Renal cortex interstitium (tissue), 11 donors: ENCODE measurements around the gene ENDOU. TPM values are rescaled to one million over a fixed set of nuclear protein-coding genes. Genes with fewer than 3 reads are reported as not detected.

Experiments used
- DNase-seq, 11 donors: peaks; one replicate each; pipeline ENCODE4 v3.0.0-alpha.2; 2013; ENCODE audit warnings: low read depth in 9 of 11, low spot score in 4 of 11; ENCODE audit errors: extremely low read depth in 1 of 11
- polyA plus RNA-seq, 3 donors: library from polyadenylated mRNA; unstranded; fragments of 120-200 nt; gene quantifications; one replicate each; pipeline ENCODE4 v1.2.1, GENCODE V29; 2013; ENCODE audit not compliant: insufficient read length in 3 of 3

ENDOU gene
- polyA plus RNA-seq, 3 donors = 0.32 to 0.47 (median 0.34) TPM

DNA sequence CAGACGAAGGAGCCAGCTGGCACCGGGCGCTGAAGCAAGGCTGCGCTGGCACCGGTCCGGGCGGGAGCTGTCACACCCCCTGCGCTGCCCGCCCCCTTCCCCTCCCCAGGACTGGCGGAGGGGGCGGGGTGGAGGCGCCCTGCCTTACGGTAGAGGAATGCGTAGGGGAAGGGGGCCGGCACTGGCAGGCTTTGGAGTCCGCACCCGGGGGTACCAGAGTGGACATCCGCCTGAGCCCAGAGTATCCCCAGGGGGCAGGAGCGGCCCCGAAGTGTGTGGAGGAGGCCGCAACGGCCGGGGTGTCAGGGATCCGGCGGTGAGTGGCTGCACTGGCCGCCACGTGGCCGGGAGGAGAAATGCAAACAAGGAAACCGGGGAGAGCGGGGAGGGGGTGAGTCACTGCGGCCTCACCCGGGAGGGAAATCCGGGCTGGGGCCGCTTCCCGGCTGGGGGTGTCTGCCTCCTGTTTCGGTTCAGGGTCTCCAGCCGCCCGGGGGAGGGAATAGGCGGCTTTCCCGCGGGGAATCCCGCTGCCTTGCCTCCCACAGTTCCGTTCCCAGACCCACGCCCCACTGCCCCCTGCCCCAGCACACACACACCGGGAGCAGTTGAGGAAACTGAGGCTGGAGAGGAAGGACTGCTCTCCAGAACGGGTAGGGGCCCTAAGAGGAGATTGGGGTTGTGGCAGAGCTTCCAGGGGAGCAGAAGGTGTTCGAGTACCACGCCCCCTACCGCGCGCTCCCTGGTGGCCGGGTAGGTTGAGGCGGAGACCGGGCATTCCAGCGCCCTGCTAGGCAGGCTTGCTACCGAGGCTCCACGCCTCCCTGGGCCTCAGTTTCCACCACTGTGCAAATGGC is 33.8 kb upstream of the ENDOU start, which contains the start of gene RAPGEF3:
RAPGEF3 (minus strand) TSS at position 47 of the 857 bp plus-strand sequence. CDS start 324 bp downstream, outside the sequence.
- peak in 3 of 11 donors; percentile 68 to 74 (median 73) for DNase-seq

DNA sequence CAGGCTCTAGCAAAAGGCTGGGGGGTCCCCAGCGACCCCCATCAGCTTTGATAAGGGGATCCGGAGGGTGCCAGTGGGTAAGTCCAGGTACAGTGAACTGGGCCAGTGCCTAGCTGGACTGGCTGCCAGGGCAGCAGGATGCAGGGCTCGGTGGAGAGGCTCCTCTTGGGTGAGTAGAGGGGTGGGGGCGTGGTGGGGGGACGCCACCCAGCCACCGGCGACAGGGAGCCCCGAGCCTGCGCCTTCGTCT is 33.2 kb upstream of the ENDOU start:
- no peak for DNase-seq

DNA sequence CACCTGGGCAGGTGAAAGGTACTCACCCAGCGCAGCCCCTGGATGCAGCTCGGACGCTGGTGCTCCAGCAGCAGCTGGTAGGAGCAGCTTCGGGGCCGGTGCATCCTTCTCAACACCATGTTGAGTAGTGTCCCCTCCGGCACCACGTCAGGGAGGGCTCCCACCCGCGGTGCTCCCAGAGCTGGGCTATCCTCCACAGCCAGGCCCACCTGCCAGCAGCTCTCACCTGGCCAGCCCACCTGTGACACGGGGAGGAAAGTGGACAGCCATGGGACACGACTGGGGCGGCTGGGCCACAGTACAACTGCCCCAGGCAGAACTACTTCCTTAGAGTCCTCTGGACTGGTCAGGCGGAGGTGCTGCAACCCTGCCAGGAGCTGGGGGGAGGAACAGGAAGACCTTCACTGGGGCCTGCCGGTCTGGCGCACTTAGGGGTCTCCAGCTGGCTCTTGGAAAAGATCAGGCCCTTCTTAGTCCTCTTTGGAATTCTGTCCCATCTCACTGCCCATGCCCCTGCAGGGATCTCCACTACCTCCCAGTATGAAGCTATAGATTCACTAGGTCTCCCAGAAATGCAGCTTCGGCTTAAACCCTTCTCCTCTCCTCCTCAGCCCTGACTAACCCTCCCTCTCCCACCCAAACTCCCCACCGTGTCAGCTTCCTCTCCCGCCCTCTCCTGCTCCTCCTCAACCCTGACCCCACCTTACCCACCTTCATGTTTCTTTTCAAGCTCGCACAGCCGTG is 32.7 kb upstream of the ENDOU start:
- DNase-seq = no peak

DNA sequence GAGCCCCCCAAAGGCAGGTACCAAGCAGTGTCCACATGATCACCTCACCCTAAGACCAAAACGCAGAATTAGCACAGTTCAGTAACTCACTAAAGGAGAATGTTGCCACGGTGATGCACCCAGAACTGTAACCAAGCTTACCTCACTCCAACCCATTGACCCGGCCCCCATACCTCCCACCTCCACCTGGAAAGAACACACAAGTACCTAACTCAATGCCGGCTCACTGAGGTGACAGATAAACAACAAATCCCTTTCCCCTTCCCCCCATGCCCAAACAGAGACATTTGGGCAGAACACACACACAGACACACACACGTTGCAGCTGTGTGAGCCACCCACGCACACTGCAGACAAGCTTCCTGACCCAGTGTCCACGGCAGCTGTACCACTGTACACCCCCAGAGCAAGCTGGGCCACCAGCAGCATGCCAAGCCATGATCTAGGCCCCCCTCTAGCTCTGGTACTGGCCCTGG is 32.1 kb upstream of the ENDOU start:
- DNase-seq = no peak

DNA sequence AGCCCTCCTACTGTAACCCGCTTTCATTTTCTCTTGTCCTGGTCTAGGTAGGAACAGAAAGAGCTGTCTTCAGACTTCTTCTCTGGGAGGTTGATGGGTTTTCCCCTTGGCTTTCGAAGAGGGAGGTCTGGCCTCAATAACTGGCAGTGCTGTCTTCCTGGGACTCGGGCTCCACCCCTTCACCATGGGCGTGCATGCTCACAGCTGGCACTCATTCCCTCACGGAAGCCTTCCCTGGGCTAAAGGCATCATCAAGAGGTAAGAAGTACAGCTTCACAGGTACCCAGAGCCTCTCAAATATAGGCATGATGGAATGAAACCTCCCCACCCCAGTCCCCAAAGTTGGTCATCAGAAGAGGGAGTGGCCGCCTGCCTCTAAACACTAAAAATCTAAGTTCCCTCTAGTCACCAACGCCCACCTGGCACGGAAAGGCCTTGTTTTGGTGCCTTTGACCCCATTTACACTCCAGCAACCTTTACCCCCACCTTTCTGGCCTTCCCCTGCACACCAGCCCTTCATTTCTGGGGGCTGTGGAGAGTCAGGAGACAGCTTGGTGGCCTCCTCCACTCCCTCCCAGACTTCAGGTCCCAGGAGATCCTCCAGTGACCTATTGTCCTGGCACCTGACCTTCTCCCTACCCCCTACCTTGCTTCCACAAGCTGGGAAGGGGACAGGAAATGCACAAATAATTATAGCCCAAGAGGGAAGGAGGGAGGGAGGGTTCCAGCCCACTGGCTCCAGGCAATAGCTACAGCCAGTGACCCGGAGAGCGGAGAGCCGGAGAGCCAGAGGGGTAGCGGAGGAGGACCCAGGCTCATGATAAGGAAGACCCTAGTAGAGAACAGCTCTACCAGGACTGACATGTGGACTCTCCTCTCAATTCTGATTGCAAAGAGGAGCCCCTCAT is 30.6 kb upstream of the ENDOU start:
- DNase-seq = no peak

DNA sequence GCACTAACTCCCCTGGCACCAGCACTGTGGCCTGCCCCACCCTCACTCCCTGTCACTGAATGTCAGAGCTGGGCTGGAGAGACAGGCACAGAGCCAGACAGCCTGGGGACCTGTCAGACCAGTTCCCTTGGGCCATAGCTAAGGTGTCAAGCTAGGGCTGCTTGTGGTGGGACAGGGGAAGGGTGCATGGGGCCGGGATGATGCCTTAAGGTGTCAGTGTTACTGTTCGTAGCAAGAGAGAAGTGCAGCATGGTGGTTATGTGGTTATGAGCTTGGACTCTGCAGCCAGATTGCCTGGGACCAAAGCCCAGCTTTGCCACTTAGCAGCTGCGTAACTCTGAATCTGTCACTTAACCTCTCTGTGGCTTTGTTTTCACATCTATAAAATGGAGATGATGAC is 29.6 kb upstream of the ENDOU start:
- DNase-seq = no peak

DNA sequence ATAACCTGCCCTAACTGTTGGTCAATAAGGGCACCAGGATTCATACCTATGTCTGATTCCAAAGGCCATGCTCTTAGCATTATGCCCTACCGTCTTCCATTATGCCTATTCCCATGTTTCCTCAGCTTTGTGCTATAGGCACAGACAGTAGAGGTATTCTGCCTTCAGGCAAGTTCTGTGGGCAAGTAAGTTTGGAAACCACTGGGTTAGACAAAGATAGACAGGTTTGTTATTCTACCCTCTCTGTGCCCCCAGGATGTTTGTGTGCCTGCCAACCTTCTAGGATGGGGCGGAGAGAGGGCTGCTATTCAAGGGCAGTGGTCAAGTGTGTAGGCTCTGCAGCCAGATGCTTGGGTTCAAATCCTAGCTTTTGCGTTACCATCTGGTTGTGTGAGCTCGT is 28.8 kb upstream of the ENDOU start:
- DNase-seq = no peak

DNA sequence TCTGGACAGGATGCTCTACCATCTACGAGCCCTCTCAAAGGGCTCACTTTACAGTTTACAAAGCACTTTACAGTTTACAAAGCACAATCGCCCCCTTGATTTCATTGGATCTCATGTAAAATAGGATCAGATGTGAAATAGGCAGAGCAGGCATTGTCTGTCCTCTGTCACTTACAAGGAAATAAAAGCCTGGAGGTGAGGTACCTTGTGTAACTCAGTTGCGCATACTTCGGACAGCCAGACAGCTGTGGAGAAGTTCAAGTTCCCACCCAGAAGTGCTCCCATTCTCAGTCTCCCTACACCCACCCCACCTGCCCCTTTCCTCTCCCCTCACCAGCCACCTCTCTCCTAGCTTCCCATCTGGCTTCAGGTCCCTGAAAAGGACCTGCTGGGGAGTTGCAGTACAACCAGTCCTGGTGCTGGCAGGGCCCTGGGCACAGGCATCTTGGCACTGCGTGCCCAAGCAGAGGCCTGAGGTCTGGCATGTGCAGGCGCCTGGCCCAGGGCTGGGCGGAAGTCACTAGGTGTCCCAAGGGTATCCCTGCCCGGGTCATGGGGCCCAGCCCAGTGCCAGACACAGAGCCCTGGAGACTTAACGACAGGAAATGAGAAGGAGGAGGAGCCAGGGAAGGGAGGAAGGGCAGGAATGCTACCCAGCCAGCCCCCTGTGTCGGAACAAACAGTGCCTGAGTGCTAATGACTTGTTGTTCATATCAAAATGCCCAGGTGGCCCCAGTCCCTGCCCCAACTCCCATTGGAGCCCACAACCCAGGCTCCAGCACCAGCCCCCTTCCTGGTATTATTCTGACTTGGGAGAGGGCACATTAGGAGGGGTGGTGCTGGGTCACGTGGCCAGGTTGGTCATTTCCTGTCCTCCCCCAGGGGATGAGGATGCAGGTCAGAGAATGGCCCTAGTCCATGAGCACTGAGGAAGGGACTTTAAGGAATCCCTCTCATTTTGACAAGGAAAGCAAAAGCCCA is 28.0 kb upstream of the ENDOU start:
- DNase-seq = no peak

DNA sequence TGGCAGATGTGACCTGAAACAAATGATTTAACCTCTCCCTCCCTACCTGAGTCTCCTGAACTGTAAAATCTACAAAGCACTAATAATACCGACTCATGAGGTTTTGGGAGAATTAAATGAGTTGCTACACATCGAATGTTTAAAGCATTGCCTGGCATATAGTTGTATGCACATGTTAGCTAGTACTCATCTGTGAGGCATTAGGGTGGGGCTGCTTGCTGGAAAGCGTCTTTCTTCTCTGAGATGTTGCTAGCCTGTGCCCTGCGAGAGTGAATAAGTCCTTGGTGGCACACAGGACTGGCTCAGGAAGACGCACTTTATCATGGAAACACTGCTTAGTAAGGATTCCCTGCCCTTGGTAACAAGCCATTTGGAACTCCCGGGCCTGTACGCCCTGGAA is 27.3 kb upstream of the ENDOU start:
- no peak for DNase-seq

DNA sequence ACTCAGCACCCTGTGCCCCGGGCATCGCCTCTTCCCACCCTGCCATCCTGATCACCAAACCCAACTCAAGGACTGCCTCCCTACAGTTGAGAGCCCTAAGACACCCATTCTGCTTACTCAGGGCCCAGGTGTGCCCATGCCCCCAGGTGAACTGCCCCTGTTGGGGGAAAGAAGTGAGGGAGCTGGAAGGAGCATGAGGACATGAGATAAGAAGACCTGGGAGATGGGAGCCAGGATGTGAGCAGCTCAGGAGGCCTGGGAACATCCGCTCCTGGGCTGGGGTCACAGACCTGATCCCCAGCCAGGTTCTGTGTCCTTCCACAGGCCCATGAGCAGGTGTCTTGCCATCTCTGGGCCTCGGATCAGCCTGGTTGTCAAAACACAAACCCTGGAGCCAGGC is 26.8 kb upstream of the ENDOU start:
- no peak for DNase-seq

DNA sequence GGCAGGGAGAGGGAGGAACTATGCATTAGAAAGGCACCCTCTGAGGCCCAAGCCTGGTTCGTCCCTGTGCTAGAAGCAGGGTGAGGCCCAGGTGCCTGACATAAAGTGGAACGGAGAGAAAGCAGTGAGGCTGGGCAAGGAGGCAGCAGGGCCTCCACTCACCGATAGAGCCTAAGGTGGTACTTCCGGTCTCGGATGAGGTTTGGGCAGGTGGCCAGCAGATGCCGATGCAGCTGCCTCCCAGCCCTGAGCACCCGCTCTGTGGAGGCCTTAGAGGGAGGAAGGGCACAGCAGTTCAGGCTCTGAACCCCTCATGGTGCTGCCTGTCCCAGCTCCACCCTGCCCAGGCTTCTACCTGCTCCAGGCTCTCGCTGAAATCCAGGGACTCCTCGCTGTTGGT is 26.3 kb upstream of the ENDOU start:
- no peak for DNase-seq

DNA sequence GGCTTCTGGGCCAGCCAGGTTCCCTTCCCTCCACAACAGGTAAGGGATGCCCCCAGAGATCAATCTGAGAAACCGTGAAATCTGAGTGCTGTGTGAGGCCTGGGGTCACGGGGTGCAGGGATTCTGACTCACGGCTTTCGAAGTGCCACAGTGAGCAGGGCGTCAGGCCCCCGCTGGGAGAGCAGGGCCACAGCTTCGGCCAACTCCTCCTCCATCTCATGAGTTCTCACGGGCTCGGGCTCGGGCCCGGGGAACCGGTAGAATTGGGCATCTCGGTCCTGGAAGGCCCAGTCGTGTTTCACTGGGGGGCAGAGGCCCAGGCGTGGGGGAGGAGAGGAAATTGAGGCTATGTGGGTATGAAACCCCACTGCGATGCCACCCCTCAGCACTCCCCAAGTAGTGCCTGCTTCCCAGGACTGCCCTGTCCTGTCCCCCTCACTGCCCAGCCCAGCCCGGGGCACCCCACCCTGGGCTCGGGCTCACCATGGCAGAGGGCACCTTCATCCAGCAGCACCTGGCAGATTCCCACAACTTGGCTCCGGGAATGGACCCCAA is 25.7 kb upstream of the ENDOU start:
- DNase-seq = no peak

DNA sequence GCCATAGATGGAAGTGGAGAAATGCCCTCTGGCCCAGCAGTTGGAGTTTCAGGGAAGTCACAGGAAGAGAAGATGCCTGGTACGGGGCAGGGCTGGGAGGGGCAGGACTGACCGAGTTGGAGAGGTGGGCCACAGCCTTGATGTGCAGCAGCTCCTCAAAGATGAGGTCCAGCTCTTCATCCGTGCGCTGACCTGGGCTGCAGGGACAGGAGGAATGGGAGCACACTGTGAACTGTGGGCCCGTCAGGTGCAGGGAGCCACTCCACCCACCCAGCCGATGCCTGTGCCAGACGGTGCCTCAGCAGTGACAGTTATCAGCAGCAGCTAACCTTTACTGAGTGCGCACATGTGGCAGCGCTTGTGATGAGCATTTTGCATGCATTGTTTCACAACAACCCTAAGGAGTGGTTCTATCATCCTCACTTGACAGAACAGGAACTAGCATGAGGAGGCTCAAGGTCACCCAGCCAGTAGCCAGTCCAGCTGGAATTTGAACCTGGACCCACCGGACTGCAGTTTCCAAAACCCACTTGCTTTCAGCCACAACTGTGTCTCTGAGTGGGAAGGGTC is 25.0 kb upstream of the ENDOU start:
- no peak for DNase-seq

DNA sequence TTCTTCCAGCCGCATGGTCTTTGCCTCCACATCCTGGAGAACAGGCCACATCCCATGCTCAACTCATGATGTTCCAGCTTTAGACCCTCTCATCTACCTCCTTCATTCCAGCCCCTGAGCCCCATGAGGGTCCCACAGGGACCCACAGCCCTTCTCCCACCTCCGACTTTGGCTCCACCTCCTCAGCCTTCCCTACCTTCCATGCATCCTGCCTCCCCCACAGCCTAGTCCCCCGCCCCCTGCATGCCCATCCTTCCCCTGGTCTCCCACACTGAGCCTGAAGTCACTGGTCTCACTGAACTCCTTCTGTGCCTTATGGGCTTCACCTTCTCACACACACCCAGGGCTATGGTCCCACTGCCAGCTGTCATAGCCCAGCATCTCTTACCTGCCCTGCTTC is 23.6 kb upstream of the ENDOU start:
- DNase-seq = no peak

DNA sequence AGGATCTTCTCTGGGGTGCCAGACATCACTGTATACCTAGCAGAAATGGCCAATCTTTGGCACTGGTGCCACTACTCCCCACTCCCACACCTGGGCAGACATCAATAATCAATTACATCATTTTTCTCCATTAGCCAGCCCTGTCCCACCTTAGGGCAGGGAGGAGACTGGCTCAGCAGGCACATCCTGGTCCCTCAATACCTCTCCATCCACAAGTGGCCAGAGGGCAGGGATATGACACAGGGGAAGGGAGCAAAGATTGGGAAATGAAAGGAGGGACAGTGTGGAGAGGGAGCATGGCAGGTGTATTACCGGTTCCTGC is 23.2 kb upstream of the ENDOU start:
- DNase-seq = no peak

DNA sequence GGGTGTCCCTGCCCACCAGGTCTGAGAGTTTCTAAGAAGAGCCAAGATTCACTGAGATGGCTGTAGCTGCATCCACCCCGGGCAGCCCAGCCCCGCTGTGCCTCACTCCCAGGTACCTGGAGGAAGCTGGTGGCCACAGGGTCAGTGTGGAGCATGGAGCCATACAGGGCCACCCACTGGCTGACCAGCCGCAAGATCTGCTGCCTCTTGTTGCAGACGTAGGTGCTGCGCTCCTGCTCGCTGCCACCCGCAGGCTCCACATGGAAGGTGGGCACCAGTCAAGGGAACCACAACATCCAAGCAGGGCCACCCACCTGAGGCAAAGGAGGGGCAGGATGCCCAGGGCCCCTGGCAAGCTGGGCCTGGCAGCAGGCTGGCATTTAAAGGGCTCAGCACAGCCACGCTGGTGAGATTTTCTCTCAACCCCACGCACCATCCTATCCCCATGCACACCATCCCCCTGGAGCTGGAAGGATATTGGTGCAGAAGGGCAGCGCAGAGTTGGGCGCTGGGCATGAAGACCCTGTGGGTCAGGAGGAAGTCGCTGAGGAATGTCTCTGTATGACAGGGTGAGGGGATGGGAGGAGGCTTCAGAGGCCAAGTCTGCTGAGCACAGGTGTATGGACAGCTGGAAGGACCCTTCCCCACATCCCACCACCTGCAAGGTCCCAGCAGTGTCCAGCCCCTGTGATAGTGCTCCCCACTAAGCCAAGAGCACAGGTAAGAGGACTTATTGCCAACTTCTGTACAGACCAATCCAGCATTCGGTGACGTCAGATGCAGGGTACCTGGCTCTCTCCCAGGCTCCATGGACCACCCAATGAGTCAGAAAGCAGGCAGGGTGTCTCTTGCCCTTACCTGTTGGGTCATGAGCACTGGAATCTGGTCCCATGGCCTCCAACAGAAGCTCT is 22.6 kb upstream of the ENDOU start:
- no peak for DNase-seq

DNA sequence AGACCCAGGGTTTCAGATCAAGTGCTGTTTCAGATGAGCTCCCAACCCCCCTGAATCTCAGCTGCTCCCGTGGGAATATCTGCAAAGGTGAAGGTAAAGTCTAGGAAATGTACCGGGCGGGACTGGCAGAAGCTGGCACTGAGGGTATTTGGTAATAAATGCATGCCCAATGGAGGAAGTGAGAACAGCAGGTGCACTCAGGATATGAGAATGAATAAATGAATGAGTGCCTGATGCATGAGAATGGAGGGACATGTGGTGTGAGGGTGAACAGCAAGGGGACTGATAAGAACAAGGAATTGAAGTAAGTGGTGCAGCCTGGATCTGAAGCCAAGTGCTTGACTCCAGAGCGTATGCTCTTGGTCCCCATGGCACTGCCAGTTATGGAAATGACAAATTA is 21.8 kb upstream of the ENDOU start:
- DNase-seq = no peak
